Measurements from ENCODE around the gene GNAI3. TPM values are rescaled to one million over a fixed set of nuclear protein-coding genes. Genes with fewer than 3 reads are reported as not detected.

The GNAI3 gene
- total RNA-seq, result 11.2 and 13.1 TPM in 2 replicates

GRCh38 chr1:109548321-109549267 lies at the start of gene GNAI3:
Gene GNAI3, plus strand, starts transcription at chr1:109548615. Its CDS starts 106 bp downstream, at chr1:109548721.

GRCh38 chr1:109509176-109510134 lies 39.0 kb upstream of the GNAI3 start, which contains the start of gene AMIGO1:
Gene AMIGO1, minus strand, starts transcription at chr1:109509727. Its CDS starts 815 bp downstream, at chr1:109508912.

GRCh38 chr1:109539676-109540075 lies 8.7 kb upstream of the GNAI3 start, which contains the start of gene GPR61:
Gene GPR61, plus strand, starts transcription at chr1:109539872. Its CDS starts 3,151 bp downstream, at chr1:109543023.

GRCh38 chr1:109619576-109620400 lies 71.4 kb downstream of the GNAI3 start, which contains the start of the genes AMPD2 and GNAT2:
Gene AMPD2, plus strand, starts transcription at chr1:109619837. Its CDS starts 1,339 bp downstream, at chr1:109621176.
Gene GNAT2, minus strand, starts transcription at chr1:109619616. Its CDS starts 6,746 bp downstream, at chr1:109612870.

GRCh38 chr1:109655615-109656519 lies 107.5 kb downstream of the GNAI3 start, which contains the start of gene GSTM4:
Gene GSTM4, plus strand, starts transcription at chr1:109656099. Its CDS starts 291 bp downstream, at chr1:109656390.

GRCh38 chr1:109667452-109668122 lies 119.2 kb downstream of the GNAI3 start, which contains the start of gene GSTM2:
Gene GSTM2, plus strand, starts transcription at chr1:109668057. Its CDS starts 59 bp downstream, at chr1:109668116.

Other genes with a start within 250 kb of the GNAI3 start
- gene MYBPHL, start 241.6 kb upstream of the GNAI3 start, total RNA-seq, result not detected in 2 replicates
- gene SORT1, start 150.7 kb upstream of the GNAI3 start, total RNA-seq, result 9.2 and 10.8 TPM in 2 replicates
- gene PSMA5, start 122.2 kb upstream of the GNAI3 start, total RNA-seq, result 60.3 and 61.0 TPM in 2 replicates
- 0.53 and 1.7 TPM in 2 replicates for gene SYPL2, start 82.1 kb upstream of the GNAI3 start, total RNA-seq
- gene ATXN7L2, start 64.7 kb upstream of the GNAI3 start, total RNA-seq, result 3.0 and 4.0 TPM in 2 replicates
- 5.5 and 6.1 TPM in 2 replicates for gene CYB561D1, start 54.5 kb upstream of the GNAI3 start, total RNA-seq
- gene AMIGO1, start 38.9 kb upstream of the GNAI3 start, total RNA-seq, result 0.58 and 0.89 TPM in 2 replicates
- gene GPR61, start 8.7 kb upstream of the GNAI3 start, total RNA-seq, result not detected in 2 replicates
- gene GNAT2, start 71.0 kb downstream of the GNAI3 start, total RNA-seq, result under 0.01 and 0.89 TPM in 2 replicates
- 79.3 and 98.5 TPM in 2 replicates for gene AMPD2, start 71.2 kb downstream of the GNAI3 start, total RNA-seq
- gene GSTM4, start 107.5 kb downstream of the GNAI3 start, total RNA-seq, result 23.7 and 37.8 TPM in 2 replicates
- 19.3 and 22.0 TPM in 2 replicates for gene GSTM2, start 119.4 kb downstream of the GNAI3 start, total RNA-seq
- gene GSTM1, start 139.2 kb downstream of the GNAI3 start, total RNA-seq, result 31.0 and 32.3 TPM in 2 replicates
- 2.9 and 8.5 TPM in 2 replicates for gene GSTM5, start 163.6 kb downstream of the GNAI3 start, total RNA-seq
- gene GSTM3, start 192.4 kb downstream of the GNAI3 start, total RNA-seq, result 47.9 and 50.7 TPM in 2 replicates
- not detected in 2 replicates for gene EPS8L3, start 215.3 kb downstream of the GNAI3 start, total RNA-seq

Measured in myometrial cell (primary cell).